Measurements from ENCODE around the gene DNAJC15. TPM values are rescaled to one million over a fixed set of nuclear protein-coding genes. Genes with fewer than 3 reads are reported as not detected.

Gene DNAJC15
- total and polyA plus RNA-seq, 2 of the 8 experiments (the other 6 are each of a cell fraction or from before 2014, with no cell fraction given), result 5.8 to 20.8 TPM

GRCh38 chr13:43008596-43008995 is 14.8 kb upstream of the DNAJC15 start:
- Histone ChIP-seq H3K56ac (replicated peaks; ENCODE audit: insufficient read length, low read depth, low read length) (no peak overlapping the region), H3K36me3 (ENCODE audit: control insufficient read depth in 2 of 4, insufficient read depth in 4 of 4, low read length in 3 of 4) (no peaks in the 10 kb centered on the region), H3K23me2 (ENCODE audit: low read depth, low read length) (no peaks in the 10 kb centered on the region), H3K4ac (replicated peaks; ENCODE audit: insufficient read length, low read depth, low read length) (no peak overlapping the region), H3K18ac (ENCODE audit: extremely low read depth, low read length) (no peak overlapping the region), H3K4me2 (ENCODE audit: insufficient read depth in 1 of 2, low read depth in 2 of 2, low read length in 2 of 2) (no peak overlapping the region), H3K27ac (ENCODE audit: low read depth, low read length) (no peak overlapping the region), H2BK20ac (ENCODE audit: low read length) (no peak overlapping the region), H3K79me1 (ENCODE audit: low read depth, low read length) (no peaks in the 10 kb centered on the region), H4K8ac (ENCODE audit: extremely low read depth, insufficient read depth, low read length) (no peak overlapping the region), H3K14ac (ENCODE audit: insufficient read length) (no peak overlapping the region), H4K91ac (replicated peaks; ENCODE audit: insufficient read length, low read length) (no peak overlapping the region), H2BK15ac (ENCODE audit: low read length) (no peak overlapping the region), H2AFZ (ENCODE audit: low read length) (no peak overlapping the region), H3K4me3 (ENCODE audit: extremely low read depth in 1 of 4, insufficient read depth in 2 of 4, low read depth in 3 of 4, low read length in 4 of 4) (no peak overlapping the region), H2BK12ac (ENCODE audit: low read depth, low read length) (no peak overlapping the region), H3K79me2 (ENCODE audit: control insufficient read depth in 1 of 2, insufficient read depth in 2 of 2, low read length in 2 of 2) (no peaks in the 10 kb centered on the region), H3K4me1 (replicated peaks in 1 of 4; ENCODE audit: control insufficient read depth in 3 of 4, insufficient read depth in 4 of 4, low read length in 3 of 4) (peaks cover 0 to 4% (median 0%) of the 10 kb centered on the region in 4 experiments; a peak in 2 of 7 replicates), H4K5ac (ENCODE audit: insufficient read length, low read depth, low read length) (no peak overlapping the region), H4K20me1 (replicated peaks in 1 of 2; ENCODE audit: control insufficient read depth in 1 of 2, insufficient read depth in 2 of 2, low read length in 2 of 2) (no peaks in the 10 kb centered on the region), H2AK5ac (ENCODE audit: low read depth, low read length) (no peak overlapping the region), H2BK120ac (replicated peaks; ENCODE audit: low read depth, low read length) (no peak overlapping the region), H3K9me3 (ENCODE audit: insufficient read depth in 2 of 2, low read depth in 1 of 2, low read length in 1 of 2) (no peaks in the 10 kb centered on the region), H3K9ac (replicated peaks in 1 of 4; ENCODE audit: extremely low read depth in 1 of 4, low read depth in 3 of 4, low read length in 3 of 4) (no peak overlapping the region), H2BK5ac (ENCODE audit: low read depth, low read length) (no peak overlapping the region), H3K23ac (ENCODE audit: insufficient read length) (no peak overlapping the region), H3K27me3 (replicated peaks in 1 of 4; ENCODE audit: control insufficient read depth in 3 of 4, extremely low read depth in 1 of 4, insufficient read depth in 3 of 4, low read length in 3 of 4) (no peaks in the 10 kb centered on the region)
- WGBS, 2 experiments (ENCODE audit: extremely low coverage in 1 of 2, insufficient coverage in 1 of 2, insufficient read length in 1 of 2, insufficient replicate concordance in 2 of 2, low coverage in 1 of 2, low lambda C conversion rate in 2 of 2, missing lambda C conversion rate in 1 of 2), result 87% methylated on average over 3 of the region's 3 CpGs; no CpG with 5 or more reads in 1 of the 2 experiments
- CTCF ChIA-PET (ENCODE audit: partially characterized antibody), result no interaction called here
- DNase-seq (ENCODE audit: low read depth in 1 of 2, low spot score in 2 of 2) (no peak), FAIRE-seq (no peak)
- POLR2A ChIA-PET (ENCODE audit: partially characterized antibody), result no interaction called here
- TF ChIP-seq HDAC2 (IDR thresholded peaks at IDR 0.05; ENCODE audit: borderline replicate concordance in 1 of 2, low read depth in 2 of 2, low read length in 2 of 2) (no peak), NANOG (IDR thresholded peaks at IDR 0.05; ENCODE audit: insufficient read depth, low read depth, low read length, poor library complexity, severe bottlenecking) (no peak), BCL11A (IDR thresholded peaks at IDR 0.05; ENCODE audit: low read depth in 2 of 2, low read length in 2 of 2) (no peak), SIN3A (conservative IDR thresholded peaks at IDR 0.05 in 1 of 2, IDR thresholded peaks at IDR 0.05 in 1 of 2; ENCODE audit: low read depth in 1 of 2, low read length in 2 of 2) (no peak), HDAC6 (IDR thresholded peaks at IDR 0.05; ENCODE audit: low read depth, low read length) (no peak), RNF2 (IDR thresholded peaks at IDR 0.05; ENCODE audit: borderline replicate concordance, low read depth, low read length, missing control alignments, poor library complexity, severe bottlenecking) (no peak), FOSL1 (IDR thresholded peaks at IDR 0.05; ENCODE audit: insufficient read depth, low read depth, low read length) (no peak)
- TF ChIP-seq, protein P1, sequence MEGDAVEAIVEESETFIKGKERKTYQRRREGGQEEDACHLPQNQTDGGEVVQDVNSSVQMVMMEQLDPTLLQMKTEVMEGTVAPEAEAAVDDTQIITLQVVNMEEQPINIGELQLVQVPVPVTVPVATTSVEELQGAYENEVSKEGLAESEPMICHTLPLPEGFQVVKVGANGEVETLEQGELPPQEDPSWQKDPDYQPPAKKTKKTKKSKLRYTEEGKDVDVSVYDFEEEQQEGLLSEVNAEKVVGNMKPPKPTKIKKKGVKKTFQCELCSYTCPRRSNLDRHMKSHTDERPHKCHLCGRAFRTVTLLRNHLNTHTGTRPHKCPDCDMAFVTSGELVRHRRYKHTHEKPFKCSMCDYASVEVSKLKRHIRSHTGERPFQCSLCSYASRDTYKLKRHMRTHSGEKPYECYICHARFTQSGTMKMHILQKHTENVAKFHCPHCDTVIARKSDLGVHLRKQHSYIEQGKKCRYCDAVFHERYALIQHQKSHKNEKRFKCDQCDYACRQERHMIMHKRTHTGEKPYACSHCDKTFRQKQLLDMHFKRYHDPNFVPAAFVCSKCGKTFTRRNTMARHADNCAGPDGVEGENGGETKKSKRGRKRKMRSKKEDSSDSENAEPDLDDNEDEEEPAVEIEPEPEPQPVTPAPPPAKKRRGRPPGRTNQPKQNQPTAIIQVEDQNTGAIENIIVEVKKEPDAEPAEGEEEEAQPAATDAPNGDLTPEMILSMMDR (IDR thresholded peaks at IDR 0.05; ENCODE audit: control extremely low read depth in 1 of 3, insufficient read depth in 1 of 3, low read depth in 1 of 3, low read length in 3 of 3), result no peak
- TF ChIP-seq, protein P2, sequence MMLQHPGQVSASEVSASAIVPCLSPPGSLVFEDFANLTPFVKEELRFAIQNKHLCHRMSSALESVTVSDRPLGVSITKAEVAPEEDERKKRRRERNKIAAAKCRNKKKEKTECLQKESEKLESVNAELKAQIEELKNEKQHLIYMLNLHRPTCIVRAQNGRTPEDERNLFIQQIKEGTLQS (IDR thresholded peaks at IDR 0.05; ENCODE audit: insufficient read depth, low read depth, low read length), result no peak
